Ishikawa (cell line): ENCODE measurements around the gene EGF.

Experiments used
- CEBPB ChIP-seq: IDR thresholded peaks from 2 replicates; pipeline ENCODE4 v1.6.1; 2012
- CREB1 ChIP-seq: IDR thresholded peaks from 2 replicates; pipeline ENCODE4 v1.6.1; 2012; ENCODE audit warnings: low read depth
- EGR1 ChIP-seq: IDR thresholded peaks from 2 replicates; pipeline ENCODE4 v1.6.1; 2012
- EP300 ChIP-seq: IDR thresholded peaks from 2 replicates; pipeline ENCODE4 v1.6.1; 2012; ENCODE audit warnings: borderline replicate concordance
- FOXM1 ChIP-seq: IDR thresholded peaks from 2 replicates; pipeline ENCODE4 v1.6.1; 2012; ENCODE audit warnings: low read depth, borderline replicate concordance
- MAX ChIP-seq: IDR thresholded peaks from 2 replicates; pipeline ENCODE4 v1.6.1; 2012
- NFIC ChIP-seq: IDR thresholded peaks from 2 replicates; pipeline ENCODE4 v1.6.1; 2012
- RAD21 ChIP-seq: IDR thresholded peaks from 2 replicates; pipeline ENCODE4 v1.6.1; 2012; ENCODE audit warnings: low read depth
- REST ChIP-seq: IDR thresholded peaks from 2 replicates; pipeline ENCODE4 v1.6.1; 2012; ENCODE audit warnings: low read depth, mild to moderate bottlenecking
- TAF1 ChIP-seq: IDR thresholded peaks from 2 replicates; pipeline ENCODE4 v1.6.1; 2012; ENCODE audit warnings: low read depth, mild to moderate bottlenecking
- TCF12 ChIP-seq: IDR thresholded peaks from 2 replicates; pipeline ENCODE4 v1.6.1; 2012; ENCODE audit warnings: low read depth
- TEAD4 ChIP-seq: IDR thresholded peaks from 2 replicates; pipeline ENCODE4 v1.6.1; 2012
- USF1 ChIP-seq: IDR thresholded peaks from 2 replicates; pipeline ENCODE4 v1.6.1; 2012
- YY1 ChIP-seq: IDR thresholded peaks from 2 replicates; pipeline ENCODE4 v1.6.1; 2012; ENCODE audit warnings: low read depth
- ZBTB7A ChIP-seq: IDR thresholded peaks from 2 replicates; pipeline ENCODE4 v1.6.1; 2012; ENCODE audit warnings: low read depth

Gene EGF

GRCh38 chr4:110020139-110020538, 107.5 kb downstream of the EGF start:
- TF ChIP-seq CEBPB: no peak
- TF ChIP-seq EP300: no peak
- no peak for TF ChIP-seq RAD21
- TF ChIP-seq TCF12: no peak

- TF ChIP-seq ZBTB7A (no peak), USF1 (no peak), REST (no peak), TAF1 (no peak), MAX (no peak), TCF12 (no peak), EP300 (no peak), EGR1 (no peak), CEBPB (no peak), TEAD4 (no peak)
Observed at GRCh38 chr4:110020646-110021443, 108.2 kb downstream of the EGF start.

GRCh38 chr4:110022457-110022856, 109.8 kb downstream of the EGF start:
- TF ChIP-seq CREB1: no peak
- TF ChIP-seq TCF12: no peak
- no peak for TF ChIP-seq USF1
- TF ChIP-seq EP300: no peak
- no peak for TF ChIP-seq RAD21
- no peak for TF ChIP-seq EGR1
- TF ChIP-seq TEAD4: no peak
- no peak for TF ChIP-seq YY1
- TF ChIP-seq NFIC: no peak
- no peak for TF ChIP-seq CEBPB

- no peak for TF ChIP-seq TCF12
- TF ChIP-seq CEBPB: no peak
- TF ChIP-seq TAF1: no peak
- TF ChIP-seq ZBTB7A: no peak
- no peak for TF ChIP-seq MAX
- TF ChIP-seq EGR1: no peak
- no peak for TF ChIP-seq YY1
- no peak for TF ChIP-seq FOXM1
- TF ChIP-seq RAD21: no peak
Observed at GRCh38 chr4:110025056-110025455, 112.4 kb downstream of the EGF start.

- no peak for TF ChIP-seq TAF1
- no peak for TF ChIP-seq EP300
- TF ChIP-seq TEAD4: no peak
- no peak for TF ChIP-seq MAX
- TF ChIP-seq YY1: no peak
- no peak for TF ChIP-seq RAD21
- no peak for TF ChIP-seq EGR1
- TF ChIP-seq ZBTB7A: no peak
- no peak for TF ChIP-seq TCF12
Observed at GRCh38 chr4:110025718-110026117, 113.0 kb downstream of the EGF start.

GRCh38 chr4:110032603-110033002, 119.9 kb downstream of the EGF start:
- no peak for TF ChIP-seq TEAD4
- no peak for TF ChIP-seq EGR1
- TF ChIP-seq USF1: no peak
- TF ChIP-seq EP300: no peak
- TF ChIP-seq FOXM1: no peak
- no peak for TF ChIP-seq MAX
- TF ChIP-seq NFIC: no peak
- TF ChIP-seq CEBPB: no peak
- no peak for TF ChIP-seq TCF12
- no peak for TF ChIP-seq CREB1

- no peak for TF ChIP-seq EGR1
- TF ChIP-seq ZBTB7A: no peak
- no peak for TF ChIP-seq MAX
- no peak for TF ChIP-seq CREB1
- TF ChIP-seq TCF12: no peak
- no peak for TF ChIP-seq USF1
- no peak for TF ChIP-seq EP300
- TF ChIP-seq FOXM1: no peak
- no peak for TF ChIP-seq NFIC
- no peak for TF ChIP-seq TEAD4
Observed at GRCh38 chr4:110033355-110034025, 120.8 kb downstream of the EGF start.
